HG03103 (cell line): Measurements from ENCODE around the gene ALK.

Experiments
- ATAC-seq: cut with Tn5 transposase; IDR thresholded peaks from one replicate; pipeline ENCODE4 v1.9.1; 2021; ENCODE audit warnings: low read depth; ENCODE audit not compliant: unreplicated experiment

ALK gene

DNA sequence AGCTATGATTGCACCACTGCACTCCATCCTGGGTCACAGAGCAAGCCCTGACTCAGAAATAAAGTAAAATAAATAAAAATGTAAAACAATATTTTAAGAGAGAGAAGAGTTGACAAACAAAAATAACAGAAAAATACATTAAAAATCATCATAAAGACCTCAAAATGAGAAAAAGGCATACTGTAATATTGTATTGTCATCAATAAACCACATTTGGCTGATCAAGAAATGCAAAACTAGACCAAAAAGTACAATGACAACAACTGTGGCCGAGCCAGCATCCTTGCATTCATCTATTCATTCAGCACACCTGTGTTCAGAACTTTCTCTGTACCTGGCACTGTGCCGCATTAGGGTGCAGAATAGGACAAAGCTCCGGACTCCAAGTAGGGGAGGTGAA lies 121.8 kb downstream of the ALK start:
- no peak for ATAC-seq

DNA sequence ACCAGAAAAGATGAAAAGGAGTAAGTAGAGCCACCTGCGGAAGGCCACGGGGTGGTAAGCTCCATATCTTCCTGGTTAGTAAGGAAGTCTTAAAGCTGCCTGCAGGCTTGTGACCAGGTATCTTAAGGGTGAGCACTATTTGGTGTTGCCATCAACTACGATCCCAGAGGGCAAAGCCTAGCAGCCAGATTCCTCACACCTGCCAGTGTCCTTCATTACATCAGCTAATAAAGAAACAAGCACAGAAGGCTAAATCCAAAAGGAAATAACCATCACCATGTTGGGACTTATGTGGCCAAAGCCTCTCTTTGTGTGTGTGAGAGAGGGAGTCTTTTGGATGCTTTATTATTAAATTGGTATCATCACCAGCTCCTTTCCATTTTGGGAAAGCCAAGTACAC lies 123.5 kb downstream of the ALK start:
- no peak for ATAC-seq

GRCh38 chr2:29796446-29796845 lies 124.9 kb downstream of the ALK start:
- no peak for ATAC-seq

DNA sequence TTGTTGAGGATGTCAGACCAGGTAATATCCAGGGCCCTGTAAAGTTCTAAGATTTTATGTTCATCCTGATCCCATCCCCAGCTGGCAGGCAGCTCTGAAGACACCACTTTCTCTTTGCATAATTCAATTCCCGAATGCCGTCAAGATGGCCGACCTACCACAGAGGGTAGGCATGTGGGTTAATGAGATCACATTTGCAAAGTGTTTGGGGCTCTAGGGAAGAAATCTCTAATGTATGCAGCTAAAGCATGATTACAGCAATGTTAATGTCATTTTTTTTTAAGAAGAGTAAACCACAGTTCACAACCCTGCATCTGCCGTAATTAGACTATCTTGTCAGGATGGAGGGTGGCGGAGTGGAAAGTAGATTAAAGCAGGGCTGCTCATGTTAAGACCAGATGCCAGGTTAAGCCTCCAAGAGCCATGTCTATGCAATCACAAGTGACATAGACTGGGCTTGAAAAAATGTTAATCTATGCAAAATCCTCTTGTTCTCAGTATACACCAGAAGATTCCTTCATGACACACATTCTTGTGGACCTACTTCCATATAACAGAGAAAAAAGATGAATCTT lies 131.4 kb downstream of the ALK start:
- ATAC-seq = no peak

DNA sequence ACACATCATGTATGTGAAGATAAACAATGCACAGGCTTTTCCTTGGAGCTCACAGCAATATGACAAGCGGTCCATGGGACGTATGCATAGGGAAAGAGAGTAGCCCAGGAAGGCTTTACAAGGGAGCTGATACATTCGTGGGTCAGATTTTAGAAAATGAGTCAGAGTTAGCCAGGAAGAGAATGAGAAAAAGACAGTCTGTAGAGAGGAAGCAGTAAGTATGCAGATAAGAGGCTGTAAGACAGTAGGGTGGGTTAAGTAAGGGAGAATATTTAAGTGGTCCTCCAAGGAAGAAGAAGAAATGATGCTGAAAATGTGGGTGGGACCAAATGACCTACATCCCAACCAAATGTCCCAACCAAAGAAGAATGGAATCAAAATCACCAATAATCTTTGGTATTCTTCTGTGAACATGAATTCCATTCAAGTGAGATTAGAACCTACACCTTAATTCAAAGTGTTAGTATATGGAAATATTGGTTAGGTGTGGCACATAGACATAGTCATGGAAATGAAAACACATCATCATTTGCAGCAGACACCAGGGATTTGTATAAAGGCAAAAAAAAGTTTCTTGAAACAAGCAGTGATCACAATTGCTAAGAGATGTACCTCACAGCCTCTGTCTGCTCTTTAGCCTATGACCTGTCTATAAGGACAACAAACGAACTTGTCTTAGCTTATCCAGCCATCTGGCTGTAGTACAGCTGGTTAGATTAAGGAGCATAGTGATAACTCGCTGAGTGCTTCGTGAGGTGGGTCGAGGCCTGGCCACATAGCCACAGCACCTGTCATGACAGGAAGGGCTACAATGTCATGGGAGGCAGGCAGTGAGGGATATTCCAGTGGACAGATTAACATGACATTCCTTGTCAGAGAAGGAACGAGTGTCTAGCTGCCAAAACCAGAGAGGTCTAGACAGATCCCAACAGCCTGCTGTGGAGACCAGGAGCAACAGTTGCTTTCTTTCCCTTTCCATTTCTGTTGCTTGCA lies 133.6 kb downstream of the ALK start:
- ATAC-seq = no peak

DNA sequence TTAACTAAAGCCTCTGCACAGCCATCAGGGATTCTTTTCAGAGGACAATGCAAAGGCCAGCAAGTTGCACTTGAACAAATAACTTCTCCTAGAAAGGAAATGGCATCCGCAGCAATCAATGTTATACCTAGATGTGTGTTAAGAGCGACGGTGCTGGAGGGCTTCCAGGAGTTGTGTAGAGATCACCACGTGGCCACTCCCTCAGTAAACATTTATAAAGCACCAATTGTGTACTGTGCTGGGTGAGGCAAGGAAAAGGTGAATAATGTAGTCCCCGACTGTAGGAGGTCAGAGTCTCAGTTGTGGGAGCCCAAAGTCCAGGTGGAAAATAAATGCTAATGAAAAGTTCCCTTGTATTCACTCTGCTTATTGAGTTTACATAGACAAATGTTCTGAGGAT lies 135.0 kb downstream of the ALK start:
- no peak for ATAC-seq

DNA sequence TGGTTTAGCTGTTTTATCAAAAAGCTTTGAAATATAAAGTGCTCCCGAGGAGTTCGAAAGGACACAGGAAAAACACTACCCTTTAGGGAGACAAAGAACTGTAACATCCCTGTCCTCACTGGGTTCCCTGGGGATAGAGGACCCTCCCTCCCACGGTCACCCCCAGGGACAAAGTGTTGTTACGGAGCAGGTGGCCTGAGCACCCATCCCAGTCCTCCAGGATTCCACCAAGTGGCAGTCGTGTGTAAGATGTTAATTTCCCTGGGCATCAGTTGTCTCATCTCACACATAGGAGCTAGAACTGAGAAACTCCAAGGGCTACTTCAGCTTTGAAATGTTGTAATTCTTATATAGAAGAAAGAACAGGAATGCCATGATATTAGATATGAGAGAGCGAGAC lies 137.7 kb downstream of the ALK start:
- ATAC-seq = no peak

GRCh38 chr2:29782549-29783458 lies 138.6 kb downstream of the ALK start:
- ATAC-seq = no peak

GRCh38 chr2:29782087-29782486 lies 139.3 kb downstream of the ALK start:
- ATAC-seq = no peak

- no peak for ATAC-seq
Measured at GRCh38 chr2:29780906-29781305, 140.5 kb downstream of the ALK start.

- no peak for ATAC-seq
Measured at GRCh38 chr2:29777161-29777560, 144.2 kb downstream of the ALK start.

DNA sequence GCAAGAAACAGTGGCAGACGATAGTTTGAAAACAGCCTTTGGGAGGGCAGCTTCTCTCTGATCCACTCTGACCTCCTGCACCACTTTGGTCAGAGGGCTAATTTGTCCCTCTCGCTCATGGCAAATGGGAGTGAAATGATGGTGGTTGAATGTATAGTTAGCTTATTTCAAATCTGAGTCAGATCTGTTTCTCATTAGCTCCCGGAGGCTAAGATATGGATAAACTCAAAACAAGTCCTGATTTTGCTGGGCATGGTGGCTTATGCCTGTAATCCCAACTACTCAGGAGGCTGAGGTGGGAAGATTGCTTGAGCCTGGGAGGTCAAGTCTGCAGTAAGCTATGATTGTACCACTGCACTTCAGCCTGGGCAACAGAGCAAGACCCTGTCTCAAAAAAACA lies 145.0 kb downstream of the ALK start:
- no peak for ATAC-seq

GRCh38 chr2:29775937-29776336 lies 145.4 kb downstream of the ALK start:
- ATAC-seq = no peak

GRCh38 chr2:29774624-29775023 lies 146.8 kb downstream of the ALK start:
- ATAC-seq = no peak

- no peak for ATAC-seq
Measured at GRCh38 chr2:29770846-29771245, 150.5 kb downstream of the ALK start.

DNA sequence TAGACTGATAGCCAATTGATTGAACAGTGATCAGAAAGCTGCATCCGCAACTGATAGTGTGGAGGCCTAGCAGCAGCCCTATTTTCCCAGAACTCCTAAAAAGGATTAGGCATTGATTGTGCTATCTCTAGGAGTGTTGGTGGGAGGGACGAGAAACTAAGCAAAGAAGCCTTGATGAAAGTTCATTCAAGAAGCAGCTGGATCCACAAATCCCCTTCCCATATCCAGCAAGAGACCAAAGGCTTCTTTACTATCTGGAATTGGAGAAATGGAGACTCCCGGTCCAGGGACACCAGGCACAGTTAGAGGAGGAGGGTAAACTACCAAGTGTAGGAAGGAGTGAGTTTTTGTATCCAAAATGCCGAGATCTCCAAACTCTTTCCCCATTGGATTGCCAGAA lies 151.5 kb downstream of the ALK start:
- no peak for ATAC-seq

- no peak for ATAC-seq
Measured at GRCh38 chr2:29767606-29768335, 153.6 kb downstream of the ALK start.

DNA sequence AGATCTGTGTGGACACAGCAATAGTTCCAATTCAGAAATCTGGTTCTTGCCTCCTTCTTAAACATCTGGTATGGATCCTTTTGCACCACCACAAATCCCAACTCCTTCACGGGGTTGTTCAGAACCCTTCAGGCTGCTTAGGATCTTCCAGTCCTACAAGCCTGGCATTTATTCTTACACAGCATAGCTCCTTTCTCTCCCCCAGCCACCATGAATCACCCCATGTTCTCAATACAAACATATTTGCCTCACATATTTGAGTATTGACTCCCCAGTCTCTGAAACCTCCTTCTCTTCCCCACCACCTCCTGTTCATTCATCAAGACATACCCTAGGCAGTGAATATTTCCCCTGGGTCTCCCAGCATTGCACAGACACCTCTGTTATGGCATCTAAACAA lies 155.2 kb downstream of the ALK start:
- ATAC-seq = no peak

DNA sequence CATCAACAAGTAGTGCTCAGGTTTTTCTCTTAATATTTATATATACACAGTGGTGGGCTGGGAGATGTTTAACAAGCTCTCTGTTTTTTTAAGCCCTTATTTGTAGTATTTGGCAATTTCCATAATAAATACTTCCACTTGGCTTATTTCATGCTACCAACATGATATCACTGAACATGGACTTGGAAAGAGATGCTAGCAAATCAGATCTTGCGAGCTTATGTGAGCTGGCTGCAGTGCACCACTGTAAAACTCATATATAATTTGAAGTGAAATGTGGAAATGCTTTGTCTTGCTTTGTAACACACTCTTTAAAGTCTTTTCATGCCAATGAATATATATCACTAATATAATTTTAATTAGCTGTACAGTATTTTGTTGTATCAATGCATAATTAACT lies 155.7 kb downstream of the ALK start:
- no peak for ATAC-seq

DNA sequence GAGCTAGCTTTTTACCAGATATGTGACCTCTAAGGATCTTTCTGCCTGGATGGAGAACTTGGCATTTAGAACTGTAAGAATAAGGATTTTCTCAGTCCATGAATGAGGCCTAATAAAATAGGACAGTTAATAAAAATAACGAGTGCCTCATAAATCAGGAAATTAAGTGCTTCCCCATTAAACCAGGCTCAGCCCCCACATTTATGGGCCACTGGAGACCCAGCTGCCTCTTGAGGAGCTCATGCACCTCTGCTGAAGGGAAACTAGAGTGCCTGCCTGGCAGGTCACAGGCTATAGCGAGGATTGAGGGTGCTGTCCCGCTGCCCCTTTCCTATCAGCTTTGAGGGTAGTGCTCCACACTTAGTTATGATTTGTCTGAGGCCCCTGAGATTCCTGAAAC lies 158.0 kb downstream of the ALK start:
- ATAC-seq = no peak
